Neural crest cell (in vitro differentiated cells): Measurements from ENCODE around the gene HOXD9. TPM values are rescaled to one million over a fixed set of nuclear protein-coding genes. Genes with fewer than 3 reads are reported as not detected.

Source experiments
- DNase-seq: peaks from one replicate; pipeline ENCODE4 v3.0.0; 2021; ENCODE audit warnings: low read depth, mixed read lengths, low spot score
- H3K27ac Mint-ChIP-seq: one replicate; pipeline ENCODE4 v1.8.0; 2021; ENCODE audit warnings: mild to moderate bottlenecking, mixed read lengths; ENCODE audit not compliant: unreplicated experiment
- H3K27me3 Mint-ChIP-seq: 2 replicates; pipeline ENCODE4 v1.8.0; 2021; ENCODE audit warnings: low read depth, mild to moderate bottlenecking, mixed read lengths
- H3K36me3 Mint-ChIP-seq: 2 replicates; pipeline ENCODE4 v1.8.0; 2021; ENCODE audit warnings: low read depth, mild to moderate bottlenecking, mixed read lengths
- H3K4me1 Mint-ChIP-seq: 2 replicates; pipeline ENCODE4 v1.8.0; 2021; ENCODE audit warnings: mixed read lengths
- H3K4me3 Mint-ChIP-seq: one replicate; pipeline ENCODE4 v1.8.0; 2021; ENCODE audit warnings: mild to moderate bottlenecking, mixed read lengths
- H3K9me3 Mint-ChIP-seq: 2 replicates; pipeline ENCODE4 v1.8.0; 2021; ENCODE audit warnings: mixed read lengths
- CTCF ChIP-seq: fragments of 200-600 bp; sonication (generic); conservative IDR thresholded peaks from 2 replicates; pipeline ENCODE4 v1.5.0; 2021; ENCODE audit warnings: antibody characterized with exemption, mild to moderate bottlenecking
- total RNA-seq: library from RNA; stranded (reverse); gene quantifications from 2 replicates; pipeline ENCODE4 v1.2.1, GENCODE V29; 2021

Gene HOXD9
- total RNA-seq, 1 donor from 2014 or later = not detected

- Mint-ChIP-seq H3K4me3 (peak overlapping the region; percentile 77), H3K36me3 (peaks cover 2% of the 10 kb centered on the region), H3K4me1 (peaks cover 14% of the 10 kb centered on the region), H3K27me3 (peaks cover 96% of the 10 kb centered on the region), H3K9me3 (no peaks in the 10 kb centered on the region), H3K27ac (no peak overlapping the region)
- TF ChIP-seq CTCF = peak; percentile 72
- DNase-seq = peak; percentile 62
Measured at GRCh38 chr2:176088048-176088936, 34.2 kb upstream of the HOXD9 start.

- Mint-ChIP-seq H3K4me1 (peaks cover 16% of the 10 kb centered on the region), H3K27me3 (peaks cover 96% of the 10 kb centered on the region), H3K4me3 (no peak overlapping the region), H3K27ac (no peak overlapping the region), H3K36me3 (peaks cover 2% of the 10 kb centered on the region), H3K9me3 (no peaks in the 10 kb centered on the region)
- TF ChIP-seq CTCF = no peak
- DNase-seq = no peak
Measured at GRCh38 chr2:176088937-176089842, 33.3 kb upstream of the HOXD9 start.

DNA sequence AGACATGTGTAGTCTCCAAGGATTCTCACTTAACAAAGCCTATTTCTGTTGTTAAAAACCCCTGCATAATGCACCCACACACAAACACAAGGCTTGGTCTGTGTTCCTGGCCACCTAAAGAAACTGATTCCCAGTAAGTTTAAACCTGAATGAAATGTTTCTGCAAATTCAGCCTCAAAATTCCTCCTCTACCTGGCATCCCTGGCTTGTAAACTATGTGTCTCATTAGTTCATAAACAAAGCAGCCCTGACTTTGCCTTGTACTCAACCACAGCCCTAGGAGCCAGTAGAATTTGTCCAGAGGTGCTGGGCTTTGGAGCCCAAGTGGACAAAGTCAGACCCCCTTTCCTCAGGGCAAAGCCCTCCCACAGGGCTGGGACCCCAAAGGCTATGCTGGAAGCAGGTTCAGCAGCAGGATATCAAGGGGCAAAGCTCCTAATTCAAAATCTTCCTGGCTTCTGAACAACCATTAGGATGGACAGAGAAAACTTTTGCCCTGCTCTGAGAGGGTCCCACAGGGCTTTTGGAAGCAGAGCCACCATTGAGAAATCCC is 32.6 kb upstream of the HOXD9 start:
- no peak overlapping the region for H3K27ac Mint-ChIP-seq
- no peak for TF ChIP-seq CTCF
- no peak for DNase-seq
- peaks cover 2% of the 10 kb centered on the region for H3K36me3 Mint-ChIP-seq
- H3K4me1 Mint-ChIP-seq = peaks cover 16% of the 10 kb centered on the region
- H3K9me3 Mint-ChIP-seq = no peaks in the 10 kb centered on the region
- peaks cover 96% of the 10 kb centered on the region for H3K27me3 Mint-ChIP-seq
- H3K4me3 Mint-ChIP-seq = no peak overlapping the region

DNA sequence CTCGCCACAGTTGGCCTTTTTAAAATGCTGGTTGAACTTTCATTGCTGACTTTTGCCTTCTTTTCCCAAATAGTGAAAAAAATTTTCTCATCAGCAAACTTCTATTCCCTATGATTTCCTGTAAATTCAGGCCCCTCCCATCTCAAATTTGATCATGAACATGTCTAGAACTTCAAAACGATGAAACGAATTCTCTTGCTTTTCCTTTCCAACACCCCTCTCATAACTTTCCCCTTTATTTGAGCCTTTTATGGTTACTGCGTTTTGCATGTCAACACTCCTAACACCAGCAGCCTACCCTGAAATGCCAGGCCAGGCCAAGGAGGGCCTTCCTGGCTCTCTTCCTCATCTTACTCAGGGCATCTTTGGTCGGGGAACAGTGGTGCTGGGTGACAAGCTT is 31.7 kb upstream of the HOXD9 start:
- no peak for DNase-seq
- H3K4me1 Mint-ChIP-seq = peaks cover 16% of the 10 kb centered on the region
- H3K36me3 Mint-ChIP-seq = peaks cover 2% of the 10 kb centered on the region
- H3K27ac Mint-ChIP-seq = no peak overlapping the region
- H3K4me3 Mint-ChIP-seq = no peak overlapping the region
- no peaks in the 10 kb centered on the region for H3K9me3 Mint-ChIP-seq
- peaks cover 96% of the 10 kb centered on the region for H3K27me3 Mint-ChIP-seq
- TF ChIP-seq CTCF = no peak
